HG03378 (cell line): ENCODE data around the gene BMAL2.

Experiments used
- ATAC-seq: cut with Tn5 transposase; IDR thresholded peaks from one replicate; pipeline ENCODE4 v1.9.1; 2021; ENCODE audit warnings: mild to moderate bottlenecking, moderate library complexity; ENCODE audit not compliant: unreplicated experiment

BMAL2 gene

DNA sequence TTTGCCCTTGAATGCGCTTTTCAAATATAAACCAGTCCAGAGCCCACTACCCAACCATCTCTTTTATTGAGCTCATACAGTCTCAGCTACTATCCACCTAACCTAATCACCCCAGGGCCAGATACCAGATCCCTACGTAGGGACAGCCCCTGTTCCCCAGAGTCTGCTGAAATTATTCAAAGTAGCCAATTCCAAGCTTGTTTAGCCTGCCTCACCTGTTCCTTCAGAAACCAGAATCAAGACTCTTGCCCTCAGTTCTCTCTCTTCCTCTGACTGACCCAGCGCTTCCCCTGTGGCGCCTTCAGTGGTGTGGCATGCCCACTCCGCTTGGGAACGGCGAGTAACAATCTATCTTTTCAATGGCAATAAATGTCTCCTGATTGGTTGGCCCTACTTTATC lies 18.8 kb downstream of the BMAL2 start:
- no peak for ATAC-seq

DNA sequence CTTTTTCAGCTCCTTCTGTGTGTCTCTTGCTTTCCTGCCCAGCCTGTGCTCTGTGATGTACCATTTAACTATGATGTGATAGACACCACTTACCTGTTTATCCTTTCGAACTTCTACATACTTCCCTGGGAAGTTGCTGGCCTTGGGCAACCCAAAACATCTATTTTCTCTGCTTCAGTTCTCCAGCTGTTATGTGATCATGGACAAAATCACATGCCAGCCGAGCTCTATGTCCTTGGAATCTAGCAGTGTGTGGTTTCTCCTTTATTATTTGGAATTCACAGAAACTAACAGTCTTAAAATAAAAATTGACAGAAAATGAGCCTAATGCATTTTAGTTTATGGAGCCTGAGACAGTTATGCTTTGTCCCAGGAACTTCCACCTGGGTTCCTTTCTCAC lies 22.9 kb downstream of the BMAL2 start:
- ATAC-seq = no peak

DNA sequence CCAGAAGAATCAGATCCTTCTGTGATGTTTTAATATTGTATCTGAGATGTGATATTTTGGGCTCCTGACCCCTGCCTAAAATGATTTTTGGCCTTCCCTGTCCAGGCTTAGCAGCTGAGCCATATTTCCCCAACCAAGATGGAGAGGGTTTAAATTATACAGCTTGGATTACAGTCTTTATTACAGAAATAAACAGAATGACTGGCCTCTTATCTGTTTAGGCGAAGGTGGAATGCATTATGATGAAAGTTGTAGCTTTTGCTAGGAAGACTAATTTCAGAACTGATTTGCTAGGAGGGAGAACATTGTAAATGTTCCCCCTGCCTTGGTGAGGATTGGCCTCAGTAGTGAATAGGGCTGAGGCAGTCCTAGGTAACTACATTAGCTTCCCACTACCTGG lies 23.3 kb downstream of the BMAL2 start:
- no peak for ATAC-seq

DNA sequence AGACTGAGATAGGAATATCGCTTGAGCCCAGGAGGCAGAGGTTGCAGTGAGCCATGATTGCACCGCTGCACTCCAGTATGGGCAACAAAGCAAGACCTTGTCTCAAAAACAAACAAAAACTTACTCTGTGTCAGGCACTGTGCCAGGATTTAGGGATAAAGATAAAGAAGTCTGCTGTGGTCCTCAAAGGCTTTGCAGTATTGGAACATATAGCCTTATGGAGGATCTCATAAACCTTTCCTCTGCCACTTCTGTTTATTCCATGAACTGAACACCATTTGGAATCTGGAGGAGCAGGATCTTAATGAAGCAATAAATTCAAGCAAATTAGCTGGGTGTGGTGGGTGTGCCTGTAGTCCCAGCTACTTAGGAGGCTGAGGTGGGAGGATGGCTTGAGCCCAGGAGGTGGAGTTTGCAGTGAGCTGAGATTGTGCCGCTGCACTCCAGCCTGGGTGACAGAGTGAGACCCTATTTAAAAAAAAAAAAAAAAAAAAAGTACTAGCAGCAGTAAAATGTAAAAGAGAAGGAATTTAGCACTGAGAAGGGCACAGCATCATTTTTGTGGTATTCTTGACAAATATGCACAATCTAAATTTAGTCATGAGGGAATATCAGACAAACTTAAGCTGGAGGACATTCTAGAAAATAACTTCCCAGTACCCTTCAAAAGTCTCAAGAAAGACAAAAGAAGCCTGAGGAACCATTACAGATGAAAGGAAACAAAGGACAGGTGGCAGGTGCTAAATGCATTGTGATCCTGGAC lies 27.1 kb downstream of the BMAL2 start:
- no peak for ATAC-seq

DNA sequence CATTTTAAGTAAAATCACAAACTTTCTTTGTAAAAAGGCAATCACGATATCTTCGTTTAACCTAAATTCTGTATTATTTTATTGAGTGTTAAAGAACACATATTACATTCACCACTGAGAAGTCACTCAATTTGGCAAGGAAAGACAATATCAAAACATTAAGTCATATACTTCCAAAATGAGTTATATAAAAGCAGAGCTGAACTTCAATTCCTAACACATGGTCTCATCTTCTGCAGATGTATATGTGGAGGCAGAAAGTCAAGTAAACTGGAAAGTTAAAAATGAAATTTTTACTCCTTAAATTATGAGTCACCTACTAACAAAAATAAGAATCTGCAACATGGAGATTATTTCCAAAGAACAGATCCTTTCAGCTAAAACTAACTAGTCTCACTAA lies 28.7 kb downstream of the BMAL2 start:
- ATAC-seq = no peak

DNA sequence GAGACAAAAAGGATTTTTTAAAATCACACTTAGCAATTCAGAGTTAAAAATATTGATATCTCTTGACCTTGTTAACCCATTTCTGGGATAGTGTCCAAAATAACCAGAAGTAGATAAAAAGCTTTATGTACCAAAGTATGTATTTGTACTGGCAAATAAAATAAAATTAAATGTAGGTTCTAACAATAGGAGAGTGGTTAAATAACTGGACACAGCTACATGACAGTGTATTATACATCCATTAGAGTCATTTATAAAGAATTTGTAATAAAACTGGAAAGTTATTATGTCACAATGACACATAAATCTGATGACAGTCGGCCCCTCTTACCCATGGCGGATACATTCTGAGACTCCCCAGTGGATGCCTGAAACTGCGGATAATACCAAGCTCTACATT lies 34.0 kb downstream of the BMAL2 start:
- no peak for ATAC-seq

DNA sequence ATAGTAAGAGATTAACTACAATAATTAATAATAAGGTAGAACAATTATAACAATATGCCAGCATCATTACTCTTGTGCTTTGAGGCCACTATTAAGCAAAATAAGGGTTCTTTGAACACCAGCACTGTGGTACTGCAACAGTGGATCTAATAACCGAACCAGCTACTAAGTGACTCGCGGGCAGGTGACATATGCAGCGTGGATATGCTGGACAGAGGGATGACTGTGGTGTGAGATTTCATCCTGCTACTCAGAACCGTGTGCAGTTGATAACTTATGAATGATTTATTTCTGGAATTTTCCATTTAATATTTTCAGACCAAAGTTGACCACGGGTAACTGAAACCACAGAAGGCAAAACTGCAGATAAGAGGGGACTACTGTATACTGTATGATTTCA lies 34.4 kb downstream of the BMAL2 start:
- ATAC-seq = no peak

DNA sequence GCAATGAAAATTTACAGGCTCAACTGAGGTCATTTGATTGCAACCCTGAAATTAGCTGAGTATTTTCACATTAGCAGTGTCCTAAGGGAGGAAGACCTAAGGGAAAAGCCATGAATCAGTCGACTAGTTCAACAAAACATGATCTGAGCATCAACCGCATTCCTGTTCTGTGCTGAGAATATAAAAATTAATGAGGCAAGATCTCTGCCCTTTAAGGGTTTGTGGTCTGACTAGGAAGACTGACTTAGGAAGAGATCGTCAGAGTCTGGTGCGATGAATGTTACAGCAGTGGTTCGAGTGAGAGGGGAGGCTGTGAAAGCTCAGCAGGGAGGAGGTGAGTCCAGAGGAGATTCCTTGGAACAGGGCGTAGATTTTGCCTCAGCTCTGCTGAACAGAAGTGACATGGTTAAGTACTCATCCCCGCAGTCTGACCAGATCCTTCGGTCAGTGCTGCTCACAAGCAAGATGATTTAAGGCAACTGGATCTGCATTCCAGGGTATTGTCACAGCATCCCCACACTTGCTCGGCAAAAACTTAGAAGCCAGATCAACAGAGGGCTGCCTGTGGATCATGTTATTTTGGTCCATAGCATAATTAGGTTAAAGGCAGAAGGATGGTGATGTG lies 49.6 kb downstream of the BMAL2 start:
- ATAC-seq = no peak
